ENCODE data around the gene STAT6. TPM values are rescaled to one million over a fixed set of nuclear protein-coding genes. Genes with fewer than 3 reads are reported as not detected.

Gene STAT6
- polyA plus RNA-seq (2013, experiment 1 of 2; ENCODE audit: insufficient read length), result 73.7 TPM
- 76.8 TPM for polyA plus RNA-seq (2013, experiment 2 of 2; ENCODE audit: insufficient read length)

- DNase-seq, result peak; percentile 89
These were observed at the start of gene STAT6 for GRCh38 chr12:57111031-57111734. TSS of gene STAT6 (minus strand) at chr12:57111362. CDS start at chr12:57108278, 3,084 bp downstream.

GRCh38 chr12:57160741-57161140 is 49.6 kb upstream of the STAT6 start:
- DNase-seq, result no peak

- DNase-seq, result no peak
These were observed 48.9 kb upstream of the STAT6 start for GRCh38 chr12:57160040-57160439.

DNA sequence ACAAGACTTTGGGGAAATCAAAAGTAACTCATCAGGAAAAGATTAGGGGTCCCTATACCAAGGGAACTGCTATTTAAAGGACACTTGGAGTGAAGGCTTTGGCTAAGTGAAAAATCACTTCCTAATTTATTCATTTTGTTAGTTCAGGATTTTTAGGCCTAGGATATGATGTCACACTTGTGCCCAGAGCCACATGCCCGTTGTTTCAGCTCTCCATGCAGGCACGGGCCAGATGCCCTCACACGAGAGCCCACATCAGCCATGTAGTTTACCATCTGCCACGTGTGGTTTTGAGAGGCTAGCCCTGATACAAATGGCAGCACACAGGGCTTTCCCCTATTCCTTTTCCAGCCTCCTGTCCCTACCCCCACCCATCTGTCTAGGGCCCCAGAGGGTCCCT is 48.1 kb upstream of the STAT6 start:
- no peak for DNase-seq

- DNase-seq, result no peak
These were observed 47.5 kb upstream of the STAT6 start for GRCh38 chr12:57158665-57159064.

DNA sequence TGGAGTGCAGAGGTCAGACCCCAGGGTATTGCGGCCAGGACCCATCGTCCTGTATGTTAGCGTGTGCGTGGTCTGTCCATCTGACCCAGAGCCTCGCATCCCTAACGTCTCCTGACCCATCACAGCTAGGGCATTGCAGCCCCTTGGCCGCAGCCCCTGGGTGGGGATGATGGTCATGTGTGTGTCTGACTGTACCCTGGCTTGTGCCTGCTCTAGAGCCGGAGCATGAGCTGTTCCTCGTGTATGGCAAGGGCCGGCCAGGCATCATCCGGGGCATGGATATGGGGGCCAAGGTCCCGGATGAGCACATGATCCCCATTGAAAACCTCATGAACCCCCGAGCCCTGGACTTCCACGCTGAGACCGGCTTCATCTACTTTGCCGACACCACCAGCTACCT is 47.0 kb upstream of the STAT6 start:
- no peak for DNase-seq

DNA sequence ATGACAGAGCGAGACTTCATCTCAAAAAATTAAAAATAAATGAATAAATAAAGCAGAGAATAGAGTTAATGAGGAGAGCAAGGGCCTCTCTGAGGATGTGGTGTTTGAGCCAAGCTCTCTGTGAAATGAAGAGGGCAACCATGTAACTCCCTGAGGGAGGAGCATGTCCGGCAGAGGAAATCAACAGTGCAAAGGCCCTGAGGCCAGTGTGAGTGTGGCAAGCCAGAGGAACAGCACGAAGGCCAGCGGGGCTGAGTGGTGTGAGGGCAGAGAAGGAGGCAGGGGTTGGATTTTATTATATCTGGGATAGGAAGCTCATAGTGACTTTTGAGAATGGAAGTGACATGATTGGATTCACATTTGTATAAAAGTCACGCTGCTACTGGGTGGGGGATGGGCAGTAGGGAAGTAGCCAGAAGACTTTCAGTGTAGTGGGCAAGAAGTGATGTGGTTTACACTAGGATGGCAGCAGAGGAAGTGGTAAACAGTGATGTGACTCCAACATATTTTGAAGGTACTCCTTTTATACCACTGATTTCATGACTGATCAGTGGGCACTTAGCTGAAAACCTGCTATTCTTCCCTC is 46.5 kb upstream of the STAT6 start:
- DNase-seq, result no peak

- DNase-seq, result no peak
These were observed 45.7 kb upstream of the STAT6 start for GRCh38 chr12:57156701-57157403.

DNA sequence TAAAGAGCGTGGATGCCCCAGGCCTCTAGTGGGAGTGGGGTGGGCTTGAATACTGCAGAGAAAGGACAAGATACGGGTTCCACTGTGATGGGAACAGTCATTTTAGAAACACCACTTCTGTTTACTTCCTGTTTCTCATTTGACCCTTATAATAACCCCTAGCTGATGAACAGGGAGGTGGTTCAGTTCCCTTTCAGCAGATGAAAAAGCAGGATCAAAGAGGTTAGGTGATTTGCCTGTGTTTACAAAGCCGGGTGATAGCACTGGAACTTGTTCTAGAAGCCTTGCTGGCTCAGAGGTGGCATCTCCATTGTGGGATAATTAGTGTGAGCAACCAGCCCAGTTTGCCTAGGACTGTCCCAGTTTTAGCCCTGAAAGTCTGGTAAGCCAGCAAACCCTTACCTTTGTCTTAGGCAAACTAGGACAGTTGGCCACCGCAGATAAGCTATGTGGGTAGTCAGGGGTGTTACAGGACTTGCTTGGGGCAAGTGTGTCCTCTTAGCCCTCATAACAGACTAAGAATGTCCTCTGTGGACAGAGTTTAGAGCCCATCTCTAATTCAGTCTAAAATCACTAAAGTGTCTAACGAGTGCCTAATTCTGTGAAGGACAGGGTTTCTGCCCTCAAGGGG is 43.8 kb upstream of the STAT6 start:
- no peak for DNase-seq

GRCh38 chr12:57154076-57154475 is 42.9 kb upstream of the STAT6 start:
- DNase-seq, result no peak

GRCh38 chr12:57153415-57153997 is 42.3 kb upstream of the STAT6 start:
- DNase-seq, result no peak

DNA sequence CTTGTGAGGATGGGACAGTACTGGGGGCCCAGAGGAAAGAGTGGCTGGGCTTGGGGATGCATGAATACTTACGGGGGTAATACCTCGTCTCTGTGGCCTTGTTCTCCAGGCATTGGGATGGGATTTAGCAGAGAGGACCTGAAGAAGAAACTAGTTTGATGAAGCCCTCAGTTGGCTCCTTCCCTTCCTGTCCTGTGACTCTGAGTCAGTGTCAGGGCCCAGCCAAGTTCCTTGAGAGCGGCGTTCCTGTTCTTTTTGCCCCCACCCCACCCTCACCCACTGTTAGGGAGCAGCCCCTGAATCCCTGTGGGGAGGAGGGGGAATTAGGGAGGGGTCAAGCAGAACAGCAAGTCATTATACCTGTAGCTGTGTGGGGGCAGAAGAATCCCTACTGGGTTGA is 41.5 kb upstream of the STAT6 start:
- DNase-seq, result peak; percentile 47

DNA sequence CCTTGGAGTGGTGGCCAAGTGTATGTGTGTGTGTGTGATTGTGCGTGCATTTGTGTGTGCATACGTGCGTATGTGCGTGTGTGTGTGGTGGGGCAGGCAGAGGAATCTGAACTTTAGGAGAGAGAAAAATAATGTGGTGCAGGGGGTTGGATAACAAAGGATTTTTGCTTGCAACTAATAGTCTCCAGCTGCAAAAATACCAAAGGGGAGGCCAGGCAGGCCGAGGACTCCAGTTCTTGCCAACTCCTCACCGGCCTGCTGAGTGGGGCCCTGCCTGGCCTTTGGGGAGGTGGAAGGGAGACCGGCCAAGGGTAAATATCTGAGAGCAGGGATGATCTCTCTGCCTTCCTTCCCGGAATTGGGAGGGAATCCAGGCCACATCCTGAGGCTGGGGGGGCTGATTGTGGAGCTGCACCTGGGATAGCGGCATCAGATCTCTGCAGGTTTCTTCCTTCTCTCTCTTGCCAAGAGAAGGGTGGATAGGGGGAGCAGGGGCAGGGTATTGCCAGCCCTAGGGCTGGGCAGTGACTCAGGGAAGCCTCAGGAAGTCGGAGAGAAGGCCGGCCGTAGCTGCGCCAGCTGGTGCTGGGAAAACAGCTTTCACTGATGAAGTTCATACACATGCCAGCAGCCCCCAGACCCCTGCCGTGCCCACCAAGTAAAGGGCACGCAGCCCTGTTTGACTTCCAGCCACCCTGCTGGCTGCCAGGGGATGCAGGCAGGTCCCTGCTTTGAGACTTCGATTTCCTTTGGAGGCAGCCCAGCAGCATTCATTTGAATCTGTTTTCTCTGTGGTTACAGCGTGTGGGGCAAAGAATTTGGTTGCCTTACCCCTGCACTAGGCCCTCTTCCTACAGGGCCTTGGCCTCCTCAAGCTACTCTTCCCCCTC is 40.8 kb upstream of the STAT6 start:
- DNase-seq, result peak; percentile 73

DNA sequence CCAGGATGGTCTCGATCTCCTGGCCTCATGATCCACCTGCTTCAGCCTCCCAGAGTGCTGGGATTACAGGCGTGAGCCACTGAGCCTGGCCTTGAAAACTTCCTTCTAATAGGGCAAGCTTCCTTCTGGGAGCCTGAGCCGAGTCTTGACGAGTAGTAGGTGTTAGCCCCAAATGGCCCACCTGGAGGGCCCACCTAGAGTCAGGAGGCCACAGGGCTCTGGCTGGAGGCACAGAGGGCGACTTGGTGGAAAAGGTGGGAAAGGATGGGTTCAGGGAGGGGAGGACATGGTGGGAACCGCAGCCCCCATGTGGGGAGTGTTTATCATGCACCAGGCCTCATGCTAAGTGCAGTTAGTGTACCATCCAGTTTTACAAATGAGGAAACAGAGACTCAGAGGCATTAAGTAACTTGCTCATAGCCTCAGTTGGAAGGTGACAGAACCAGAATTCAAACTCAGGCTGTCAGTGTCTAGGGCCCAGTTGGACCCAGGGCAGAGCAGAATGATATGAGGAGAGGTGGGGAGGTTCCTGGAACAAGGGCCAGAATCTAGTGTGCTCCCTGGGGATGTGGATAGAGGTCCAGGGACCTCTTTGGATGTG is 39.3 kb upstream of the STAT6 start:
- DNase-seq, result no peak

DNA sequence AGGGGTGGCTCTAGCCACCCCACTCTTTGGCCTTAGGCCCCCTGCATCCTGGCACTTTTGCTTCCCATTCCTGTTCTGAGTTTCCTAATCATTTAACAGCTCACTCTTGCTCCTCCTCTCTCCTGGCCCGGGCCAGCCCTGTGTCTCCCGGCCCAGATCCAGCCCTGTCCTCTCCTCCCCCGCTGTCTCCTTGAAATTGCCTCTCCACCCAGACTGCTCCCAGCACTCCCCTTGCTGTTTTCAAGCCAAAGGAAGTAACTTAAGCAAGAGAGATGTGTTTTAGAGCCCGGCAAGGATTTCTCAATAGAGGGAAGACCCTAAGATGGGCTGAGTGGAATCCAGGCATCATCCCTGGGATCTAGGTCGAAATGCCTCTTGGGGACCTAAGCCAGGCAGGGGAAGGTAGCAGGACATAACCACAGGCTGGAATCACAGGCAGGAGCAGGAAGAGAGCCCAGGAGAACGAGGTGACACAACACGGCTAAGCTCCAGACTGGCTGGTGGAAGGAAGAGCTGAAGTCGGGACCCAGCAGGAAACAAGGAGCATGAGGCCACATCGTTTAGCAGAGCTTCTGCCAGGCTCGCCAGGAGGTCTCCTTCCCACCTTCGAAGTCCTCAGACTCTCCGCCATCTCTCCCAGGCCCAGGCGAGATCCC is 38.2 kb upstream of the STAT6 start:
- no peak for DNase-seq

DNA sequence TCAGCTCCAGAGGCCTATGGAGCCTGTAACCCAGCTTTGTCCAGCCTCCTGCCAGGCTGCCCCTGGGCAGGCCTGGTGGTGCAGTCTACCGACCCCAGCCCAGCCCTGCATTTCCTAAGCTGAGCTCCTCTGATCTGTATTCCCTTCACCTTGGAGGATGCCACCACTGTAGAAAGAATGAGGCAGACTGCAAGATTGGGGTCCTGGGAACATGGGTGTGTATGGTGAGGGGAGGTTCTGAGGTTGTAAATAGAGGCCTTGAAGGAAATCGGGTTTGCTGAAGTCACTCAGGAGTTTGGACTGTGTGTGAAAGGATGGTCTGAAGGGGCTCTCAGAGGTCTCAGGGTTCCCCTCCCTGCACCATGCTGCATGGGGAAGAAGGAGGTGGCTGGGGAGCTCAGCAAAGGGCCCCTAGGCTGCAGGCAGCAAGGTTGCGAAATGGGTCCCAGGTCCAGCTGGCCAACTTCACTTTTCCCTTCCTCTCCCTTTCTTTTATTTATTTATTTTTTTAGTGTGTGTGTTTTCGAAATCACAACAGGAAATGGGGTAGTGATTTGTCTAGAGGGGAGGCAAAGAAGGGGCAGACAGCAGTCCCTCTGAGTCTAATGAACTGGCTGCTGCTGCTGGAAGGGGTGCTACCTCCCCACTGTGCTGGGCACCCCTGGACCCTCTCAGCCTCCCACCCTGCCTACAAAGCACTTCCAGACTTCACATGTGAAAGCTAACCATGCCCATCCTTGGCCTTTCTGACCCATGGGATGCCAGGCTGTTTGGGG is 37.5 kb upstream of the STAT6 start:
- peak; percentile 44 for DNase-seq

DNA sequence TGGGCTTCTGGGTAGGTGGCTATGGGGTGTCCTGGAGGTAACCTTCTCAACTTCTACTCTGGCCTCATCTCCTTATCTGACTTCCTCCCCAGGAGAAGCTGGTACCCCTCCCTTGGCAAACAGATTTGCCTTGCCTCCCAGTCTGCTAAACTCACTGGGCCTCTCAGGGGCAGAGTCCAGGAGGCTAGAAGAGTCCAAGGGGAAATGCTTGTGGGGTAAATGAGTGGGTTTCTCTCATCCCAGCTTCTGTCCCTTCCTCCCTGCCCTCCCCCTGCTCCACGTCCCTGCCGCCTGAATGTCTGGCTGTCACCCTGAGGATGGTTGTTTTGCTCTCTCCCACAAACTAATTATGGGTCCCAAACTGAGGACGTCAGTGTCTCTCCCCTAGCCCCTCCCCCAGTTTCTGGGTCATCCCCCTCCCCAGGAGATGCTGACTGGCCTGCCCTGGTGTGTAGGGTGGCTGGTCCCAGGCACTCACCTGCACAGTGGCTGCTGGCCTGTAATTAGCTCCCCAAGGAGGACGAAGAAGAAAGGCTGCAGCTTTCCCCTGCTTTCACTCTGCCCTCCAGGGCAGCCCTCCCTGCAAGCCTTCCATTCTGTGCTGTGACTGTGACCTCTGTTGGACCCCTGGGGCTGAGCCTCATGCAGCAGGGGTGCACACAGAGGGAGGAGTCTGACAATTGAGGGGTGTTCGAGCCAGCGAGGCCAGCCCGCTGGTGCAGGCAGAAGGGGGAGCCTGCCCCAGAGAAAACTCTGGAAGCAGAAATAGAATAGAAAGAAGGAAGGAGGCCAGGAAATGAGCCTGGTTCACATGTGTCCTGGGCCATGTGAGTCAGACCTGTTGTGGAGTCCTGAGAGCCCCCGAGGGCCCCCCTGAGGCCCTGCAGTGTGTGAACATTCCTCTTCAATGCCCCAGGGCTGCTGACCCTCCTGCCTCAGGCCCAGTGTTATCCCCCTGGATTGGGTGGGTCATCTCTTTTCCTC is 36.1 kb upstream of the STAT6 start, which contains the start of gene LRP1-AS:
TSS of gene LRP1-AS (minus strand) at position 659 of the 984 bp plus-strand sequence.
- DNase-seq, result peak; percentile 68

DNA sequence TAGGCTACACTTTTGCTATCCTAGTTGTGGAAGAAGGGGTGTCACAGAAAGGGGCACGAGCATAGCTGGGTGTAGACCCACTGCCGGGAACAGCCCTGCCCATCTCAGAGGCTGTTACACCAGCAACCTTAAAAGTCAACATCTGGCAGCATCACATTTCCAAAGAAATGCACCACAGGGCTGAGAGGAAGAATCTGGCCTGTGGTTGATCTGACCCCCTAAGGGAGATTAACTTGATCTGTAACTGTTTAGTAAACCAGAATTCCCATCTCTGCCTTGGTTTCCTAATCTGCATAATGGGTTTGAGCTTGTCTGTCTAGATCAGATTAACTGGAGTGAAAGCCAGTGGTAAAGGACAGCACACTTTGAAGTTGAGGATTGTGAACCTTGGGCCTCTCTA is 34.9 kb upstream of the STAT6 start:
- DNase-seq, result no peak

All from fibroblast of skin of back (primary cell).